Measurements from ENCODE around the gene ADGB. TPM values are rescaled to one million over a fixed set of nuclear protein-coding genes. Genes with fewer than 3 reads are reported as not detected.

The ADGB gene
- polyA plus RNA-seq, 1 donor (not counting 4 experiments of a cell fraction or from before 2014, with no cell fraction given): not detected

DNA sequence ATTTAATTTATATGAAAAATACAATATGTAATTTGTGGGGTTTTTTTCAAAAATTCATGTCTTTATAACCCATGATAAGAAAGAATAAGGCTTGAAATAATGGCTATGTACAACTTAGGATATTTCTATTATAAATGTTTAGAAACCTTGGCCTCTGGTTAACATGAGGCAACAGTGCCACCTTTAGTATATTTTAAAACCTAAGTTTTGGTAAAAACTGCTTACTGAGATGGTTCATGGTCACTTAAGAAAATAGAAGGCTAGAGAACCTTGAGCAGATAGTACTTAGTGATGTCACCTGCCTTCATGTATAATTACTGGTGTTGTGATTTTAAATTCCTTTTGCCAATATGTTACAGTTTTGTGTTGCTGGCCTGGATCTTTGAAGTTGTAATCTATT, 176.4 kb downstream of the ADGB start:
- no peak overlapping the region for H3K9ac ChIP-seq (ENCODE audit: control insufficient read depth, extremely low read depth, insufficient read depth, low read length)
- H3K27ac ChIP-seq (ENCODE audit: control insufficient read depth, insufficient read depth, low read length): no peak overlapping the region
- no peak overlapping the region for H3K4me2 ChIP-seq (ENCODE audit: control insufficient read depth, extremely low read depth, insufficient read depth, low read depth, low read length)
- H3K9me1 ChIP-seq (ENCODE audit: control insufficient read depth, extremely low read depth, insufficient read depth, low read length): no peaks in the 10 kb centered on the region
- no peaks in the 10 kb centered on the region for H3K4me1 ChIP-seq (ENCODE audit: control insufficient read depth, extremely low read depth, insufficient read depth, low read length)
- no peak overlapping the region for H3K4me3 ChIP-seq (ENCODE audit: control insufficient read depth in 2 of 3, extremely low read depth in 1 of 3, insufficient read depth in 2 of 3, low read depth in 1 of 3, low read length in 3 of 3)
- H3K9me3 ChIP-seq (ENCODE audit: control insufficient read depth, low read depth, low read length): no peaks in the 10 kb centered on the region
- dilution Hi-C loops (cut with MboI; ENCODE audit: extremely low pct_ligation_motif_present, low sequenced_read_pairs): no loop called here
- H2AFZ ChIP-seq (ENCODE audit: control insufficient read depth, low read length): no peak overlapping the region
- no peaks in the 10 kb centered on the region for H4K20me1 ChIP-seq (ENCODE audit: control insufficient read depth, extremely low read depth, insufficient read depth, low read length)
- no peaks in the 10 kb centered on the region for H3K36me3 ChIP-seq (ENCODE audit: control insufficient read depth in 2 of 2, extremely low read depth in 1 of 2, insufficient read depth in 2 of 2, low read length in 2 of 2)
- H3K27me3 ChIP-seq (ENCODE audit: control insufficient read depth, extremely low read depth, insufficient read depth, low read length): no peaks in the 10 kb centered on the region
- DNase-seq (ENCODE audit: low read depth, low spot score): no peak
- no peaks in the 10 kb centered on the region for H3K79me2 ChIP-seq (ENCODE audit: control insufficient read depth, insufficient read depth, low read length)
- no peak for FAIRE-seq
- TF ChIP-seq, protein P1, sequence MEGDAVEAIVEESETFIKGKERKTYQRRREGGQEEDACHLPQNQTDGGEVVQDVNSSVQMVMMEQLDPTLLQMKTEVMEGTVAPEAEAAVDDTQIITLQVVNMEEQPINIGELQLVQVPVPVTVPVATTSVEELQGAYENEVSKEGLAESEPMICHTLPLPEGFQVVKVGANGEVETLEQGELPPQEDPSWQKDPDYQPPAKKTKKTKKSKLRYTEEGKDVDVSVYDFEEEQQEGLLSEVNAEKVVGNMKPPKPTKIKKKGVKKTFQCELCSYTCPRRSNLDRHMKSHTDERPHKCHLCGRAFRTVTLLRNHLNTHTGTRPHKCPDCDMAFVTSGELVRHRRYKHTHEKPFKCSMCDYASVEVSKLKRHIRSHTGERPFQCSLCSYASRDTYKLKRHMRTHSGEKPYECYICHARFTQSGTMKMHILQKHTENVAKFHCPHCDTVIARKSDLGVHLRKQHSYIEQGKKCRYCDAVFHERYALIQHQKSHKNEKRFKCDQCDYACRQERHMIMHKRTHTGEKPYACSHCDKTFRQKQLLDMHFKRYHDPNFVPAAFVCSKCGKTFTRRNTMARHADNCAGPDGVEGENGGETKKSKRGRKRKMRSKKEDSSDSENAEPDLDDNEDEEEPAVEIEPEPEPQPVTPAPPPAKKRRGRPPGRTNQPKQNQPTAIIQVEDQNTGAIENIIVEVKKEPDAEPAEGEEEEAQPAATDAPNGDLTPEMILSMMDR (optimal IDR thresholded peaks at IDR 0.05 in 1 of 3, IDR thresholded peaks at IDR 0.05 in 1 of 3, conservative IDR thresholded peaks at IDR 0.05 in 1 of 3; ENCODE audit: extremely low read depth in 1 of 3, insufficient read depth in 2 of 3, low read length in 3 of 3): no peak
- TF ChIP-seq EZH2 (IDR thresholded peaks at IDR 0.05; ENCODE audit: low read length): no peak

DNA sequence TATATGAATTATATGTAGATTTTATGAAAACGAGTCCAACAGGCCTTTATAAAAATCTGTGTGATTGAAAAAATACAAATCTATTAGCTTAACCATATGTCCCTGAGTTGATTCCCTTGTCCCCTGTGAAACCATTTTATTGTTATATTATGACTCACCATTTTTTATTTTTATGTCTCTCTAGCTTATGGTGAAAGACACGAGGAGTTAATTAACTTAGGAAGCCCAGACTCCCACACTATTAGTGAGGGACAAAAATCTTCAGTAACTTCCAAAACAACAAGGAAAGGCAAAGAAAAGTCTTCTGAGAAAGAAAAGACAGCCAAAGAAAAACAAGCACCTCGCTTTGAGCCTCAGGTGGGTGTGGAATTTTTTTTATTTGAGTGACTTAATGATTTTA, 183.1 kb downstream of the ADGB start:
- no peak for DNase-seq (ENCODE audit: low read depth, low spot score)
- FAIRE-seq: no peak
- dilution Hi-C loops (cut with MboI; ENCODE audit: extremely low pct_ligation_motif_present, low sequenced_read_pairs): no loop called here
- no peak overlapping the region for H3K4me3 ChIP-seq (ENCODE audit: control insufficient read depth in 2 of 3, extremely low read depth in 1 of 3, insufficient read depth in 2 of 3, low read depth in 1 of 3, low read length in 3 of 3)
- no peaks in the 10 kb centered on the region for H3K27me3 ChIP-seq (ENCODE audit: control insufficient read depth, extremely low read depth, insufficient read depth, low read length)
- no peaks in the 10 kb centered on the region for H3K9me1 ChIP-seq (ENCODE audit: control insufficient read depth, extremely low read depth, insufficient read depth, low read length)
- H4K20me1 ChIP-seq (ENCODE audit: control insufficient read depth, extremely low read depth, insufficient read depth, low read length): no peaks in the 10 kb centered on the region
- no peaks in the 10 kb centered on the region for H3K4me1 ChIP-seq (ENCODE audit: control insufficient read depth, extremely low read depth, insufficient read depth, low read length)
- no peak overlapping the region for H3K9ac ChIP-seq (ENCODE audit: control insufficient read depth, extremely low read depth, insufficient read depth, low read length)
- H3K27ac ChIP-seq (ENCODE audit: control insufficient read depth, insufficient read depth, low read length): no peak overlapping the region
- H3K9me3 ChIP-seq (ENCODE audit: control insufficient read depth, low read depth, low read length): no peaks in the 10 kb centered on the region
- no peaks in the 10 kb centered on the region for H3K36me3 ChIP-seq (ENCODE audit: control insufficient read depth in 2 of 2, extremely low read depth in 1 of 2, insufficient read depth in 2 of 2, low read length in 2 of 2)
- no peak for TF ChIP-seq EZH2 (IDR thresholded peaks at IDR 0.05; ENCODE audit: low read length)
- TF ChIP-seq, protein P1 (optimal IDR thresholded peaks at IDR 0.05 in 1 of 3, IDR thresholded peaks at IDR 0.05 in 1 of 3, conservative IDR thresholded peaks at IDR 0.05 in 1 of 3; ENCODE audit: extremely low read depth in 1 of 3, insufficient read depth in 2 of 3, low read length in 3 of 3): no peak
- no peak overlapping the region for H2AFZ ChIP-seq (ENCODE audit: control insufficient read depth, low read length)
- H3K4me2 ChIP-seq (ENCODE audit: control insufficient read depth, extremely low read depth, insufficient read depth, low read depth, low read length): no peak overlapping the region
- no peaks in the 10 kb centered on the region for H3K79me2 ChIP-seq (ENCODE audit: control insufficient read depth, insufficient read depth, low read length)

Data from keratinocyte (primary cell).